Aorta (tissue), 5 donors: Measurements from ENCODE around the gene CAMKK1. TPM values are rescaled to one million over a fixed set of nuclear protein-coding genes. Genes with fewer than 3 reads are reported as not detected.

ENCODE experiments used
- ATAC-seq: fragments of 200-7000 bp; cut with Tn5 transposase; one replicate; pipeline ENCODE4 v1.9.1; 2022; ENCODE audit warnings: moderate library complexity; ENCODE audit not compliant: low FRiP score
- DNase-seq, 2 donors: peaks; one replicate each; pipeline ENCODE4 v3.0.0-alpha.2; 2020
- H3K27ac ChIP-seq, 2 donors: one replicate each; pipeline ENCODE4 v1.5.1; 2013; ENCODE audit warnings: low read length in 2 of 2, mild to moderate bottlenecking in 2 of 2, moderate library complexity in 2 of 2, control low read depth in 1 of 2, inconsistent platforms in 1 of 2, low read depth in 1 of 2
- H3K27me3 ChIP-seq, 2 donors: one replicate each; pipeline ENCODE4 v1.6.1; 2013; ENCODE audit warnings: control low read depth in 1 of 2, low read length in 1 of 2, mild to moderate bottlenecking in 1 of 2, moderate library complexity in 1 of 2; ENCODE audit not compliant: insufficient read depth in 2 of 2, control insufficient read depth in 1 of 2
- H3K36me3 ChIP-seq, 2 donors: one replicate each; pipeline ENCODE4 v1.6.1; 2013; ENCODE audit warnings: control low read depth in 1 of 2, low read length in 1 of 2, mild to moderate bottlenecking in 1 of 2; ENCODE audit not compliant: insufficient read depth in 2 of 2, control insufficient read depth in 1 of 2
- H3K4me1 ChIP-seq, 2 donors: one replicate each; pipeline ENCODE4 v1.6.1; 2013; ENCODE audit warnings: low read length in 2 of 2, control low read depth in 1 of 2, mild to moderate bottlenecking in 1 of 2, moderate library complexity in 1 of 2; ENCODE audit not compliant: insufficient read depth in 2 of 2, control insufficient read depth in 1 of 2
- H3K4me3 ChIP-seq, 2 donors: one replicate each; pipeline ENCODE4 v1.5.1; 2013; ENCODE audit warnings: low read length in 2 of 2, control low read depth in 1 of 2, mild to moderate bottlenecking in 1 of 2
- H3K9me3 ChIP-seq: one replicate; pipeline ENCODE4 v1.6.1; 2013; ENCODE audit warnings: mild to moderate bottlenecking, low read length; ENCODE audit not compliant: control insufficient read depth
- WGBS, 2 donors: extraction: QIAGEN DNeasy Blood & Tissue Kit; methylation state at CpG; one replicate each; pipeline ENCODE4 v1.1.7; 2013; 5-methylcytosine and 5-hydroxymethylcytosine counted together
- intact Hi-C, 2 donors: fragments of 100-400 bp; cut with DNase I; formaldehyde crosslinking; loops; one replicate each; pipeline versions ENCODE4 v1.14.2 to v1.15.0; 2022
- polyA plus RNA-seq, 2 donors: library from polyadenylated mRNA; stranded (reverse); fragments of 200-250 nt; gene quantifications; one replicate each; pipeline ENCODE4 v1.2.3, GENCODE V29; 2013
- total RNA-seq, 2 donors: library from RNA; stranded (reverse); fragmentation: NEBNext Ultra II Directional; extraction: Animal tissue kit (Norgen Biotek cat#: 25700); gene quantifications; one replicate each; pipeline ENCODE4 v1.2.1, GENCODE V29; 2021
- donor health status: healthy with polysubstance abuse.
- donor health status: Bipolar disorder and iron deficiency.
- donor health status: DM: no; HTN: no; CAD: no.
- donor health status: DM: no; HTN: no; CAD: no.
- donor health status: DM: yes; HTN: yes; CAD: no.

CAMKK1 gene
- total and polyA plus RNA-seq, 4 donors, result 1.6 to 11.2 (median 4.6) TPM

DNA sequence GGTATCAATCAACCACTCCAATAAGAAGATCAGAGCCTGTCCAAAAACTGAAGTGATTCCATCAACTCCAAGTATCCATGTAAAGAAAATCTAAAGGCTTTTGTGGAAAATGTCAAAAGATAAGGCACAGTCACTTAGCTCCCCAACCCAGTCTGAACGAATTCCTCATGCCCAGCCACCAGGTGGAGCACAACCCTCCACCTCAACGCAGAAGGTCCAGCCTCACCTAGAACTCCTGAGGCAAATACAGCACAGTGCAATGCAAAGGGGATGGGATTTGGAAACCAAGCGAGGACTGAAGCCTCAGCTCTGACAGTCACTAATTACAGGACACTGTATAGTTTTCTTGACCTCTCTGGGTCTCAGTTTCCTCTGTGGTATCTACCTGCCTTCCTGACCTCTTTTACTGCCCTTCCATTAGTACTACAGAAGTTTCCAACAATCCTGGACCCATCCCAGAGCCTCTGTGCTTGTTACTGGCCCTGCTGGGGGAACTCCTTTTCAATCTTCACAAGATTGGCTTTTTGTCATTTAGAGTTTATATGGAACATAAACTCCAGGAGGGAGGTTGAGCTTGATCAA is 48.8 kb downstream of the CAMKK1 start:
- Histone ChIP-seq H3K27ac (no peak overlapping the region), H3K9me3 (no peaks in the 10 kb centered on the region), H3K27me3 (no peaks in the 10 kb centered on the region), H3K36me3 (peaks cover 0 to 2% of the 10 kb centered on the region in 2 donors), H3K4me1 (no peaks in the 10 kb centered on the region), H3K4me3 (no peak overlapping the region)
- WGBS, 2 donors, result 36 to 38% methylated on average over 3 of the region's 3 CpGs
- no peak for ATAC-seq
- peak in 1 of 2 donors; percentile 31 for DNase-seq
- intact Hi-C loops, result loop anchor here in 1 of 2 donors (10.0 kb wide), 1 partner anchor 109 kb away; no protein-coding TSS in a partner anchor

DNA sequence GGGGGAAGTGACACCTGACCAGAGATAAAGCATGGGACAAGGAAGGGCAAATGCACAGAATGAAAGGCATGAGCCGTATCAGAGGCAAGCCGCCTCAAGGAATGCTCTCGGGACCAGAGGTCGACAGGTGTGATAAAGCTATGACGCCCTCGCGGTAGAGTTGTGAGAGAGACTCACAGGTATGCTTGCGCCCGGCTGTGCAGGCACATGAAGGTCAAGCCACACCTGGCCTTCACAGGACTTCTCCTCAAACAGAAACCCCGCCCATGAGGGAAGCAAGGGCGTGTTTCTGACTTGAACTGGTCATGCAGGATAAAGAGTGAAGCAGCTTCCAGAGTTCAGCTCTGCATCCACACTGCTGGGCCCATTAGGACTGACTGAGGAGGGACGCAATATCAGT is 54.6 kb downstream of the CAMKK1 start:
- peak in 1 of 2 donors; percentile 31 for DNase-seq
- H3K4me1 ChIP-seq, result peaks cover 0 to 3% of the 10 kb centered on the region in 2 donors
- no peaks in the 10 kb centered on the region for H3K9me3 ChIP-seq
- WGBS, 2 donors, result 90 to 92% methylated on average over 12 of the region's 12 CpGs
- no peak overlapping the region for H3K4me3 ChIP-seq
- intact Hi-C loops, result no loop called here
- no peak for ATAC-seq
- H3K36me3 ChIP-seq, result peaks cover 0 to 2% of the 10 kb centered on the region in 2 donors
- no peaks in the 10 kb centered on the region for H3K27me3 ChIP-seq
- H3K27ac ChIP-seq, result no peak overlapping the region

DNA sequence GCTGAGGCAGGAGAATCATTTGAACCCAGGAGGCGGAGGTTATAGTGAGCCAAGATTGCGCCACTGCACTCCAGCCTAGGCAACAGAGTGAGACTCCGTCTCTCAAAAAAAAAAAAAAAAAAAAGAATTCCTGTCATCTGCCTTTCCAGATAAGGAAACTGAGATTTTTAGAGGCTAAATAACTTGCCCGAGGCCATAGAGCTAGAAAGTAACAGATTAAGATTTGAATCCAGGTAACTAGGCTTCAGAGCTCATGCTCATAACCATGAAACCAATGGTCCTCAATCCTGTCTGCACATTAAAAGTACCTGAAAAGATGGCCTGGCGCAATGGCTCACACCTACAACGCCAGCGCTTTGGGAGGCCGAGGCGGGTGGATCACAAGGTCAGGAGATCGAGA is 56.3 kb downstream of the CAMKK1 start:
- H3K36me3 ChIP-seq, result peaks cover 0 to 2% of the 10 kb centered on the region in 2 donors
- intact Hi-C loops, result no loop called here
- DNase-seq (peak in 1 of 2 donors; percentile 9), ATAC-seq (no peak)
- H3K27ac ChIP-seq, result no peak overlapping the region
- WGBS, 2 donors, result 92 to 95% methylated on average over 10 of the region's 10 CpGs
- no peak overlapping the region for H3K4me3 ChIP-seq
- no peaks in the 10 kb centered on the region for H3K27me3 ChIP-seq
- no peaks in the 10 kb centered on the region for H3K9me3 ChIP-seq
- H3K4me1 ChIP-seq, result peaks cover 0 to 3% of the 10 kb centered on the region in 2 donors

DNA sequence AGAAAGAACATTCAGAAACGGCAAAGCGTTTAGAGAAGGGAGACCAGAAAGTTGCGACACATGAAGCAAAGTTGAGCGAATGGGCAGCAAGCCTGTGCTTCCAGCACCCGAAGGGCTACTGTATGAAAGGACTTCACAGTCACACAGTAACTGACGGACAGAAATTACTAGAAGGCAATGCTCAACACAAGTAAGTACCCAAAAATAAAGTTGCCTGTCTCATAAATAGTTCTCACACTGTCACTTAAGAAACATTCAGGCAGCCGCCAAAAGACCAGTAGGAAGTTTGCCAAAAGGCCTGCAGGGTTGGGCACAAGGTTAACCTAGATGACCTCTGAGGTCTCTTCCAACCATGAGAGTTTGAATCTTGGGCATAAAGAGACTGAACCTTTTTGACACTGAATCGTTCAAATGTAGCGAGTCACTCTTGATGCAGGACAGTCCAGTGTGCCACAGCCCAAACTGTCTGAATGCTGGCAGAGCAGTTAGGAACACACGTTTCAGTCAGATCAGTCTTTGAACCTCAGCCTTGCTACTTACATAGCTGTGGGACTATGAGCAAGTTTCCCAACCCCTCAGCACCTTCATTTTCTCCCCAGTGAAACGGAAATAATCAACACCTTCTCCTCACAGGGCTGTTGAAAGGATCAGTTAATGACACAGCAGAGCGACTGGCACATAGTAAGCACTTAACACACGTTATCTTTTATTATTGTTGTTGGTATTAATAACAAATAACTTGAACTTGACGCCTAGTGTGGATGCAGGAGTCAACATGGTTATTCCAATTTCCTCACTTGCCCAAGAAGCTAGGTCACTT is 57.2 kb downstream of the CAMKK1 start:
- peak; percentile 22 for ATAC-seq
- peaks cover 0 to 2% of the 10 kb centered on the region in 2 donors for H3K36me3 ChIP-seq
- no peaks in the 10 kb centered on the region for H3K27me3 ChIP-seq
- intact Hi-C loops, result no loop called here
- H3K4me1 ChIP-seq, result peaks cover 0 to 3% of the 10 kb centered on the region in 2 donors
- peak in 1 of 2 donors; percentile 27 for DNase-seq
- H3K4me3 ChIP-seq, result no peak overlapping the region
- no peak overlapping the region for H3K27ac ChIP-seq
- 62 to 68% methylated on average over 14 of the region's 14 CpGs for WGBS, 2 donors
- no peaks in the 10 kb centered on the region for H3K9me3 ChIP-seq

DNA sequence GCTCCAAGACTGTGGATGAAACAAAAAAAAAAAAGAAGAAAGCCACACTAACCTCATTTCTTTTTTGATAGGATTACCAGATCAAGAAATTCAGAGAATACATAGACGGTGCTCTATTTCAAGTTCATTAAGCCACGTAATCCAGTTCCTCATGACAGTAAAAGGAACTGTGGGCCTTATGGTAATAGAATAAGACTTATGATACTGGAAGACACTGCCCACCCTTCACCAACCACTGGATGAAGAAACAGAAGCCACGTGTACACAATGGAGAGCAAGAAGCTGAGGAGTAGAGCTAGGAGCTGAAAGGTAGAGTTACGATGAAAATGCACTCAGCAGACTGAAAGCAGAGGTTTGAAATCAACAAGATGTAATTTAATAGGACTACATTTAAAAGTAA is 58.0 kb downstream of the CAMKK1 start:
- no peaks in the 10 kb centered on the region for H3K9me3 ChIP-seq
- no peaks in the 10 kb centered on the region for H3K27me3 ChIP-seq
- intact Hi-C loops, result no loop called here
- ATAC-seq (no peak), DNase-seq (no peak)
- H3K4me3 ChIP-seq, result no peak overlapping the region
- H3K27ac ChIP-seq, result no peak overlapping the region
- peaks cover 0 to 3% of the 10 kb centered on the region in 2 donors for H3K4me1 ChIP-seq
- 93 to 94% methylated on average over 4 of the region's 4 CpGs for WGBS, 2 donors
- H3K36me3 ChIP-seq, result peaks cover 0 to 2% of the 10 kb centered on the region in 2 donors

DNA sequence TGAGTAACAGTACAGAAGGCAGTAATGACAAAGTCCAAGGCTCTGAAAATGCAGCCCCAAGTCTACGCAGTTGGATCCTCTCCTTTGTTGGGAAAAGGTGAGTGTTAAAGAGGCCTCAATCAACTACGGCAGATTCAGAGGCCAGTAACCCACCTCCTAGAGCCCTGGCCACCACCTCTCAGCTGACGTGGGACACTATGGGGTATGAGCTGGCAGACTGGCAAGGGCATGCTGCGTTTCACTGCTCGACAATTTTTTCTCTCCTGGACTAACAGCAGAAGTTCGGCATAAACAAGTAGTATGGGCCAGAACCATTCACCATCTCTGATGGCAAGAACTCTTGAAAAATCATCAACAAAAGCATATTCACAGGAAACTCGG is 64.0 kb downstream of the CAMKK1 start:
- intact Hi-C loops, result no loop called here
- H3K4me1 ChIP-seq, result peaks cover 0 to 2% of the 10 kb centered on the region in 2 donors
- no peaks in the 10 kb centered on the region for H3K27me3 ChIP-seq
- DNase-seq (no peak), ATAC-seq (no peak)
- 74 to 84% methylated on average over 7 of the region's 7 CpGs for WGBS, 2 donors
- H3K27ac ChIP-seq, result peak overlapping the region in 1 of 2 donors; percentile 8
- H3K4me3 ChIP-seq, result no peak overlapping the region
- H3K9me3 ChIP-seq, result no peaks in the 10 kb centered on the region
- peaks cover 6% of the 10 kb centered on the region in 2 donors for H3K36me3 ChIP-seq

DNA sequence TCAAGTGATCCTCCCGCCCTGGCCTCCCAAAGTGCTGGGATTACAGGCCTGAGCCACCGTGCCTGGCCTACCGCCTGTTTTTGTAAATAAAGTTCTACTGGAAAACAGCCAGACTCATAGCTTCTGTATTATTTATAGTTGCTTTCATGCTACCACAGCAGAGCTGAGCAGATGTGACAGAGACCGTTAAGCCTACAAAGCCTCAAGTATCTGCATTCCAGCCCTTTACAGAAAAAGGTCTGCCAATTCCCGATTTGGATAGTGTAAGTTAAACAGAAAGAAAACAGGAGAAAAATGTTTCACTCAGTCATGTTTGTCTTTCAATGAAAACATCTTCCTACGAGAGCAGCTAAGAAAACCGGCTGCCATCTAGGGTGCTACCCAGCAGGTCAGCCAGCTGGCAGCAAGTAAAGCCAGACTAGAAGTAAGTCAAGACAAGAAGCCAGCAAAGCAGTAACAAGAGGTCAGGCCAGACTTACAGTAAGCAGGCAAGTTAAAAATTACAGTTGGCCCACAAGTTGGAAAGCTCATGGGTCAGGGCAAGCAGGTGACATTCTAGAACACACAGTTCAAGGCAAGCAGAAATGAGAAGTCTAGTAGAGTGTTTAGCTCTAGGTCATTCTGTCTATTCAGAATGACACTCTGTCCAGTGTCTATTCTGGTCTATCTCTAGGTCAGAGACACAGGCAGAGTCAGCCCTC is 64.6 kb downstream of the CAMKK1 start:
- Histone ChIP-seq H3K27me3 (no peaks in the 10 kb centered on the region), H3K4me3 (no peak overlapping the region), H3K4me1 (peaks cover 0 to 2% of the 10 kb centered on the region in 2 donors), H3K9me3 (no peaks in the 10 kb centered on the region), H3K27ac (peak overlapping the region in 1 of 2 donors; percentile 8), H3K36me3 (peaks cover 6% of the 10 kb centered on the region in 2 donors)
- no peak for DNase-seq
- no peak for ATAC-seq
- WGBS, 2 donors, result 17 to 18% methylated on average over 7 of the region's 7 CpGs
- intact Hi-C loops, result no loop called here

DNA sequence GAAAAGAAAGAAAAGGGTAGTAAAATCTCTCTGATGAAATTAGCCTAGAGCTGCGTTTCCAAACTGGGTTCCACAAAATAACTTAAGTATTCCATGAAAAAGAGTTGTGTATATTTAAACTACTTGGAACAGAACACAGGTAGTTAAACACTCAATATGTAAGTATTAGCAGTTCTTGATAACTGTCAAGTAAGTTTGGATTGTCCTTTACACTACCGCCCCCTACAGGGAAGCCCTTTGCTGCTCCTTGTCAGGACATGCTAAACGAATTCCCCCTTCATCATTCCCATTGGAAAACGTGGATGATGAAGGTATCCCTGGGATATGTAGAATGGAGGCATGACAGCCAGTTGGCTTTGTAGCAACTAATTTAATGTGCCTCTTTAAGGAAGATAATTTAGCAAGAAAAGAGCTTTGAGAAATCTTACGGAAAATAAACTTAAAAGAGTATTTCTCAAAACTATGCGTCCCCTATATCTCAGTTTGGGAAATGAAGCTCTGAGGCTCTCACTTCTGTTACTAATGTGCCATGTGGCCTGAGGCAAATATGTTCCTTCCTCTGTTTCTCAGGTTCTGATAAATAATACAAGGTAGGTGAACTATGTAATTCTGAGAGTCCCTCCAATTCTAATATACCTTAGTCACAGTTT is 65.6 kb downstream of the CAMKK1 start:
- H3K4me3 ChIP-seq, result no peak overlapping the region
- no peak overlapping the region for H3K27ac ChIP-seq
- DNase-seq (no peak), ATAC-seq (no peak)
- H3K36me3 ChIP-seq, result peaks cover 6% of the 10 kb centered on the region in 2 donors
- WGBS, 2 donors, result 69 to 70% methylated on average over 6 of the region's 6 CpGs
- H3K9me3 ChIP-seq, result no peaks in the 10 kb centered on the region
- peaks cover 0 to 2% of the 10 kb centered on the region in 2 donors for H3K4me1 ChIP-seq
- intact Hi-C loops, result no loop called here
- no peaks in the 10 kb centered on the region for H3K27me3 ChIP-seq
